Measurements from ENCODE around the gene N4BP3. TPM values are rescaled to one million over a fixed set of nuclear protein-coding genes. Genes with fewer than 3 reads are reported as not detected.

Gene N4BP3
- total and polyA plus RNA-seq, 2 of the 13 experiments (the other 11 are each of a cell fraction or from before 2014, with no cell fraction given): 0.13 TPM; not detected in 1

DNA sequence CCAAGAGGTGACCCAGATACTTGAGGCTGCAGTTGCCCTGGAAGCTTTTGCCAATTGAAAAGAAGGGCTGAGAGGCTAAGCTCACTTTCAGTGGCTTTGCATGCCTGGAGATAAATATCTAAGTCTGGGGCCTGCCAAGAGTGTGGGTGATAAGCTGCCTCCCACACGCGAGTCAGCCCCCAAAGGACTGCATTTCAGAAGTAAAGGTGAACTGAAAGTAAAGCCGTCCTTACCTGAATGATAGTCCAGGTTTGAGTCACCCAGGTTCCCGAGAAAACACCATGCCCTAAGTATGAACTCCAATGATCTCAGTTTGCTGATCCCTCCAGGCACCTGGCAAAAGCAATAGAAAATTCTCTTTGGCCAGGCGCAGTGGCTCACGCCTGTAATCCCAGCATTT lies 22.5 kb upstream of the N4BP3 start (continued):
- TF ChIP-seq ZNF225 (CRISPR knock-in tag; IDR thresholded peaks at IDR 0.05): no peak
- TF ChIP-seq, protein P1, sequence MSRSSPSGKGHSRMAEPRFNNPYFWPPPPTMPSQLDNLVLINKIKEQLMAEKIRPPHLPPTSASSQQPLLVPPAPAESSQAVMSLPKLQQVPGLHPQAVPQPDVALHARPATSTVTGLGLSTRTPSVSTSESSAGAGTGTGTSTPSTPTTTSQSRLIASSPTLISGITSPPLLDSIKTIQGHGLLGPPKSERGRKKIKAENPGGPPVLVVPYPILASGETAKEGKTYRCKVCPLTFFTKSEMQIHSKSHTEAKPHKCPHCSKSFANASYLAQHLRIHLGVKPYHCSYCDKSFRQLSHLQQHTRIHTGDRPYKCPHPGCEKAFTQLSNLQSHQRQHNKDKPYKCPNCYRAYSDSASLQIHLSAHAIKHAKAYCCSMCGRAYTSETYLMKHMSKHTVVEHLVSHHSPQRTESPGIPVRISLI (CRISPR knock-in tag; IDR thresholded peaks at IDR 0.05; ENCODE audit: borderline replicate concordance): no peak
- TF ChIP-seq, protein P2, sequence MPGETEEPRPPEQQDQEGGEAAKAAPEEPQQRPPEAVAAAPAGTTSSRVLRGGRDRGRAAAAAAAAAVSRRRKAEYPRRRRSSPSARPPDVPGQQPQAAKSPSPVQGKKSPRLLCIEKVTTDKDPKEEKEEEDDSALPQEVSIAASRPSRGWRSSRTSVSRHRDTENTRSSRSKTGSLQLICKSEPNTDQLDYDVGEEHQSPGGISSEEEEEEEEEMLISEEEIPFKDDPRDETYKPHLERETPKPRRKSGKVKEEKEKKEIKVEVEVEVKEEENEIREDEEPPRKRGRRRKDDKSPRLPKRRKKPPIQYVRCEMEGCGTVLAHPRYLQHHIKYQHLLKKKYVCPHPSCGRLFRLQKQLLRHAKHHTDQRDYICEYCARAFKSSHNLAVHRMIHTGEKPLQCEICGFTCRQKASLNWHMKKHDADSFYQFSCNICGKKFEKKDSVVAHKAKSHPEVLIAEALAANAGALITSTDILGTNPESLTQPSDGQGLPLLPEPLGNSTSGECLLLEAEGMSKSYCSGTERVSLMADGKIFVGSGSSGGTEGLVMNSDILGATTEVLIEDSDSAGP (CRISPR knock-in tag; IDR thresholded peaks at IDR 0.05; ENCODE audit: borderline replicate concordance): no peak
- no peak for TF ChIP-seq ZNF777 (CRISPR knock-in tag; IDR thresholded peaks at IDR 0.05)
- TF ChIP-seq, protein P3, sequence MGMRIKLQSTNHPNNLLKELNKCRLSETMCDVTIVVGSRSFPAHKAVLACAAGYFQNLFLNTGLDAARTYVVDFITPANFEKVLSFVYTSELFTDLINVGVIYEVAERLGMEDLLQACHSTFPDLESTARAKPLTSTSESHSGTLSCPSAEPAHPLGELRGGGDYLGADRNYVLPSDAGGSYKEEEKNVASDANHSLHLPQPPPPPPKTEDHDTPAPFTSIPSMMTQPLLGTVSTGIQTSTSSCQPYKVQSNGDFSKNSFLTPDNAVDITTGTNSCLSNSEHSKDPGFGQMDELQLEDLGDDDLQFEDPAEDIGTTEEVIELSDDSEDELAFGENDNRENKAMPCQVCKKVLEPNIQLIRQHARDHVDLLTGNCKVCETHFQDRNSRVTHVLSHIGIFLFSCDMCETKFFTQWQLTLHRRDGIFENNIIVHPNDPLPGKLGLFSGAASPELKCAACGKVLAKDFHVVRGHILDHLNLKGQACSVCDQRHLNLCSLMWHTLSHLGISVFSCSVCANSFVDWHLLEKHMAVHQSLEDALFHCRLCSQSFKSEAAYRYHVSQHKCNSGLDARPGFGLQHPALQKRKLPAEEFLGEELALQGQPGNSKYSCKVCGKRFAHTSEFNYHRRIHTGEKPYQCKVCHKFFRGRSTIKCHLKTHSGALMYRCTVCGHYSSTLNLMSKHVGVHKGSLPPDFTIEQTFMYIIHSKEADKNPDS (CRISPR knock-in tag; IDR thresholded peaks at IDR 0.05): no peak
- no peak for TF ChIP-seq RBM39 (IDR thresholded peaks at IDR 0.05; ENCODE audit: low read depth, low read length, poor library complexity, severe bottlenecking)

DNA sequence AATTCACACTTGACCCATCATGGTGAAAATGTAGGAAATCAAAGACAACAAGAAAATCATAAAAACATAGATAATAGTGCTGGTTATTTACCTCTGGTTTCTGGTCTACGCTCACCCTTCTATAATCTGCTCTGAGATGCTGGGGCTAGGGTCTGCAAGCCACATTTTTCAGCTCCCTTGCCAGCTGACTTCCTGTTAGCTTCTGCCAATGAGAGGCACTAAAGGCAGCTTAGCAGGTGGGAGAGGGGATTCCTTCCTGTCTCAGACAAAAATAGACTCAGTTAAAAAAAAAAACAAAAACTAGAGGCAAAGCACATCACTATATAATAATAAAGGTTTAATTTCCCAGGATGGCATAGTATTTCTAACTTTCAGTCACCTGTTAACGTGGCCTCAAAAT lies 20.2 kb upstream of the N4BP3 start:
- intact Hi-C loops (cut with micrococcal nuclease; ENCODE audit: unreplicated experiment) (no loop called here), in situ Hi-C loops (cut with HindIII; ENCODE audit: extremely low pct_ligation_motif_present, low pct_unique_long_range_greater_than_20kb) (no loop called here)
- H2AFZ ChIP-seq (ENCODE audit: low read length): no peak overlapping the region
- DNase-seq (ENCODE audit: low spot score) (no peak), ATAC-seq (no peak), FAIRE-seq (no peak)
- H3K27ac ChIP-seq (ENCODE audit: extremely low read length, insufficient read depth, low read length): no peak overlapping the region
- H3K27me3 ChIP-seq (ENCODE audit: control insufficient read depth in 1 of 2, insufficient read depth in 2 of 2, low read length in 2 of 2): no peaks in the 10 kb centered on the region; a peak in 2 of 5 replicates
- no peak overlapping the region for H3K4me3 ChIP-seq (replicated peaks in 1 of 3; ENCODE audit: insufficient read depth in 1 of 3, low read depth in 2 of 3, low read length in 3 of 3)
- H3K79me2 ChIP-seq (ENCODE audit: insufficient read depth, low read length): no peaks in the 10 kb centered on the region
- H3K9ac ChIP-seq (ENCODE audit: insufficient read depth, low read depth, low read length): no peak overlapping the region
- no peaks in the 10 kb centered on the region for H4K20me1 ChIP-seq (ENCODE audit: insufficient read depth, low read length)
- H3K36me3 ChIP-seq (replicated peaks in 1 of 2; ENCODE audit: control insufficient read depth in 1 of 2, insufficient read depth in 2 of 2, low read length in 2 of 2): no peaks in the 10 kb centered on the region
- no peaks in the 10 kb centered on the region for H3K9me3 ChIP-seq (ENCODE audit: low read length)
- BruUV-seq (replicated peaks): no TSS peak
- H3K4me1 ChIP-seq (ENCODE audit: insufficient read depth, low read length): no peaks in the 10 kb centered on the region
- no peak overlapping the region for H3K4me2 ChIP-seq (ENCODE audit: low read depth, low read length)
- ChIA-PET CTCF (ENCODE audit: low intra/inter-chr PET ratio, low total read pairs) (no interaction called here), POLR2A (interaction anchor here (0.7 kb wide), 1 partner anchor 16 kb away, joined by 3 read pairs; no protein-coding TSS in a partner anchor)
- WGBS (ENCODE audit: low lambda C conversion rate): 24% methylated on average over 2 of the region's 2 CpGs
- TF ChIP-seq SMC3 (IDR thresholded peaks at IDR 0.05; ENCODE audit: low read length) (no peak), RNF2 (conservative IDR thresholded peaks at IDR 0.05; ENCODE audit: low read depth) (no peak), ZNF451 (CRISPR knock-in tag; IDR thresholded peaks at IDR 0.05) (no peak), MZF1 (CRISPR knock-in tag; IDR thresholded peaks at IDR 0.05; ENCODE audit: borderline replicate concordance) (no peak), ZNF160 (CRISPR knock-in tag; IDR thresholded peaks at IDR 0.05) (no peak), ZNF644 (CRISPR knock-in tag; IDR thresholded peaks at IDR 0.05; ENCODE audit: low read depth) (no peak)
- TF ChIP-seq, protein P4, sequence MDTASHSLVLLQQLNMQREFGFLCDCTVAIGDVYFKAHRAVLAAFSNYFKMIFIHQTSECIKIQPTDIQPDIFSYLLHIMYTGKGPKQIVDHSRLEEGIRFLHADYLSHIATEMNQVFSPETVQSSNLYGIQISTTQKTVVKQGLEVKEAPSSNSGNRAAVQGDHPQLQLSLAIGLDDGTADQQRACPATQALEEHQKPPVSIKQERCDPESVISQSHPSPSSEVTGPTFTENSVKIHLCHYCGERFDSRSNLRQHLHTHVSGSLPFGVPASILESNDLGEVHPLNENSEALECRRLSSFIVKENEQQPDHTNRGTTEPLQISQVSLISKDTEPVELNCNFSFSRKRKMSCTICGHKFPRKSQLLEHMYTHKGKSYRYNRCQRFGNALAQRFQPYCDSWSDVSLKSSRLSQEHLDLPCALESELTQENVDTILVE (CRISPR knock-in tag; IDR thresholded peaks at IDR 0.05): no peak
- TF ChIP-seq, protein P5, sequence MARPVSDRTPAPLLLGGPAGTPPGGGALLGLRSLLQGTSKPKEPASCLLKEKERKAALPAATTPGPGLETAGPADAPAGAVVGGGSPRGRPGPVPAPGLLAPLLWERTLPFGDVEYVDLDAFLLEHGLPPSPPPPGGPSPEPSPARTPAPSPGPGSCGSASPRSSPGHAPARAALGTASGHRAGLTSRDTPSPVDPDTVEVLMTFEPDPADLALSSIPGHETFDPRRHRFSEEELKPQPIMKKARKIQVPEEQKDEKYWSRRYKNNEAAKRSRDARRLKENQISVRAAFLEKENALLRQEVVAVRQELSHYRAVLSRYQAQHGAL (CRISPR knock-in tag; IDR thresholded peaks at IDR 0.05; ENCODE audit: not compliant biosample characterization): no peak
- TF ChIP-seq, protein P6, sequence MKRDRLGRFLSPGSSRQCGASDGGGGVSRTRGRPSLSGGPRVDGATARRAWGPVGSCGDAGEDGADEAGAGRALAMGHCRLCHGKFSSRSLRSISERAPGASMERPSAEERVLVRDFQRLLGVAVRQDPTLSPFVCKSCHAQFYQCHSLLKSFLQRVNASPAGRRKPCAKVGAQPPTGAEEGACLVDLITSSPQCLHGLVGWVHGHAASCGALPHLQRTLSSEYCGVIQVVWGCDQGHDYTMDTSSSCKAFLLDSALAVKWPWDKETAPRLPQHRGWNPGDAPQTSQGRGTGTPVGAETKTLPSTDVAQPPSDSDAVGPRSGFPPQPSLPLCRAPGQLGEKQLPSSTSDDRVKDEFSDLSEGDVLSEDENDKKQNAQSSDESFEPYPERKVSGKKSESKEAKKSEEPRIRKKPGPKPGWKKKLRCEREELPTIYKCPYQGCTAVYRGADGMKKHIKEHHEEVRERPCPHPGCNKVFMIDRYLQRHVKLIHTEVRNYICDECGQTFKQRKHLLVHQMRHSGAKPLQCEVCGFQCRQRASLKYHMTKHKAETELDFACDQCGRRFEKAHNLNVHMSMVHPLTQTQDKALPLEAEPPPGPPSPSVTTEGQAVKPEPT (CRISPR knock-in tag; IDR thresholded peaks at IDR 0.05; ENCODE audit: low read depth): no peak
